HG03175 (cell line): ENCODE measurements around the gene ARHGAP24.
A peak's percentile ranks its signal among the peaks of the same experiment; 100 is the strongest.
"Not testable (repeated sequence)": the region's sequence is repeated elsewhere in the genome, so short reads cannot be mapped to it uniquely, and the experiment has no call there.

Experiments used
- ATAC-seq: cut with Tn5 transposase; IDR thresholded peaks from one replicate; pipeline ENCODE4 v1.9.1; 2021; ENCODE audit warnings: mild to moderate bottlenecking, moderate library complexity; ENCODE audit not compliant: unreplicated experiment

The ARHGAP24 gene

DNA sequence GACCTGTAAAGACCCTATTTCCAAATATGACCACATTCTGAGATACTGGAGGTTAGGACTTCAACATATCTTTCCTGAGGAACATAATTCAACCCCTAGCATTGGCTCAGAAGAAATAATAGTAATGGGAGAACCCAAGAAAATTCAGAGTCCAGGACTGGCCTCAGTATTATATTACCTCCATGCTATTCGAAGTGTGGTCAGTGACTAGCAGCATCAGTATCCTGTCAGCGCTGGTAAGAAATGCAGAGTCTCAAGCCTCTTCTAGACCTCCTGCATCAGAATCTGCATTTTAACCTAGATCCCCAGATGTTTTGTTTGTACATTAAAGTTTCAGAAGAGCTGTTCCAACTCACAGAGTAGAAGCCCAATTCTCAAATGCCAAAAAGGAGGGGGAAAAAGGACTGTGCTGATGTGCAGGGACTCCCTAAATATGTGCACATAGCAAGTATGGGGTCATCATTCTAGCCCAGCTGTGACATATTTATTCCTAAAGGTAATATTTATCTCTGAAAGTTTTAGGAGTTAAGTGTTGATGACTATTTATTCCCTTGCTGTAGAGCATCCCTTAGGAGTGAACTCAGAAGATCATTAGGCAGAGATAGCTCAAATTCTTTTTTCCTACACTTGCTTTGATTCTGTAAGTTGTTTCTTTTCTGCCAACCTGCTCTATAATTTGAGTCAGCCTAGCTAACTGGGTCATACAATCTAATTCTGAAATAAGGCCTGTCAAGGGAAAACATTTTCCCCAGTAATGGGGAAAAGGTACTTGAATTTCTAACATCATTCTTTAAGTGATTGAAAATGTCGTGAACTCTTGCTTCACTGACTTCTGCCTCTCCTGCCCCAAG, 361.9 kb downstream of the ARHGAP24 start:
- ATAC-seq, result no peak

DNA sequence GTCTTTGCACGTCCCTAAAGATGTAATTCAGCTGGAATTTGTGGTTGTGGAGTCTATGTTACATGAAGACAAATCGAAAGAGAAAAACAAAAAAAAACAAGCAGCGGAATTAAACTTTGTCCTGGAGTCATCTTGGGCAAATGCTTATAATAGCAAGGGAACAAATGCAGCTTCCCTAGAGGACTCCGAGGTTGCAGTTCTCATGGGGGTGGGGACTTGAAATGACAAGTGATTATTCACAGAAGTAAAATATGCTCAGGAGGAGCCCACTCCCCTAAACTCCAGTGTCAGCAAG, 362.4 kb downstream of the ARHGAP24 start:
- ATAC-seq, result no peak

DNA sequence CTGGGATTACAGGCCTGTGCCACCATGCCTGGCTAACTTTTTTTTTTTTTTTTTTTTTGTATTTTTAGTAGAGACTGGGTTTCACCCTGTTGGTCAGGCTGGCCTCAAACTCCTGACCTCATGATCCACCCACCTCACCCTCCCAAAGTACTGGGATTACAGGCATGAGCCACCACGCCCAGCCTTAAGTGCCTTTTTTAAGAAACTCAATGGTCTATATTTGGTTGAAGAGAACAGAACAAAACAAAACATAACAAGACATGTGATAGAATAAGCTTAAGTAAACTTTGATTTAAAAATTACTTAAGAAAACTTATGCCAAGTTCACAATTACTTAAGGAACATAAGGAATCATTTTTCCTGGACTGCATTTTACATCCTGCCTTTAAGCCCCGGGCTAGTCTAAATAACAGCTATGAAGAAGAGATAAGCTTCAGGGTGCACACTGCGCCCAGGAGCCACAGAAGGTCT, 365.1 kb downstream of the ARHGAP24 start:
- not testable (repeated sequence) for ATAC-seq

- ATAC-seq, result no peak
These were observed 367.6 kb downstream of the ARHGAP24 start for GRCh38 chr4:85842540-85842939.

GRCh38 chr4:85853740-85854139, 378.8 kb downstream of the ARHGAP24 start:
- ATAC-seq, result not testable (repeated sequence)

DNA sequence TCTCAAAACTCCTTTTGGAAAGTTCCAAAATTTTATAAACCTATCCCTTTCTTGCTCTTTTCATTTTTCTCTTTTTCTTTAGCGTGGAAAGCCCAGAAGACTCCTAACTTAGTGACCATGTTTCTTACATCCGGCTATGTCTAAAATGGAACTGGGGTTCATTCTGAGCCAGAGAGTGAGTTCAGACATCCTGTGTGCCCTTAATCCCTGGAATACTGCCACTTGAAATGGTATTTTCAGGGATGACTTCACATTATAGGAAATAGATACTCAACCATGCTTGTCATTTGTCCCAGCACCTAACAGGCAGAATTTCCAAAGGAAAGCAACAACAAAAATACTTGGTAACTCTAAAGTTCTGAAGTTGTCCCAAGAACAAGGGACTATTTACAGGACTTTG, 379.6 kb downstream of the ARHGAP24 start:
- no peak for ATAC-seq

GRCh38 chr4:85860066-85860740, 385.3 kb downstream of the ARHGAP24 start:
- ATAC-seq, result no peak

- no peak for ATAC-seq
These were observed 386.3 kb downstream of the ARHGAP24 start for GRCh38 chr4:85861064-85861765.

GRCh38 chr4:85862896-85863295, 387.9 kb downstream of the ARHGAP24 start:
- ATAC-seq, result no peak

DNA sequence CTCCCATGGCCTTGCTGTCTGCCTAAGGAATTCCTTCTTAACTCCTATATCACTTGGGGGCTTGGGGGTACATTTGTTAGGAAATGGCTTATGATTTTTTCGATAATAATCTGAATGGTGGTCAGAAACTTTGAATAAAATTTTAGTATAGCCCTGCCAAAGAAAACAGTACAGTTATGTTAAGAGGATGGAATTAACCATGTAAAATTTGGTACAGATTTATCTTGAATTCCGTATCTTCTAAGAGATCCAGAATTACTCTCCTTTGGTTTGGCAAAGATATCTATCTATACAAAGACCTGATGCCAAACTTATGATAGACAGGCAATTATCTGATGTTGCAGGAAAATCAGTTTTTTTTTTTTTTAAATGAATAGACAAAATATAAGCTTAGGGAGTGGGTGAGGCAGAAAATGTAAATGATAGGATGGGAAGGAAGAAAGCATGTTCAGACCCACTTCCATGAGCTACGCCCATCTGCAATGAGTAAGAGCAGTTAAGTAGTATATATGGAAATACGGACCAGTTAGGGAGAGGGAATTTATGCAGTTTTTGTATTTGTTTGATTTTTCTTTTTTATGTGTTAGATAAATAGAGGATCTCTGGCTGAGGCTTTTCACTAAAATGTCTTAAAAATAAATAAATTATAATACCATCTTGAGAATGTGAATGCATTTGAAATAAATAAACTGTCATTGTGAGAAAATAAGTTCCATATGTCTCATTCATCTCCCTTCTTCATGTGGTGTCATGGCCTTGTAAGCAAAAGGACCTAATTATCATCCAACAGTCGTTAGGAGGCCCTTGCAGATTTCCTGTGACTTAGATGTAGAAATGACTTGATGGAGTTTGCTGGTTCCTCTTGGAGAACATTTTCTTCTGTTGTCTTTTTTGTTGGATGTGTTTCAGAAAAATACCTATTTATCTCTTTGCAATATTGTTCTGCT, 389.6 kb downstream of the ARHGAP24 start:
- ATAC-seq, result no peak

GRCh38 chr4:85865256-85865655, 390.3 kb downstream of the ARHGAP24 start:
- ATAC-seq, result no peak

DNA sequence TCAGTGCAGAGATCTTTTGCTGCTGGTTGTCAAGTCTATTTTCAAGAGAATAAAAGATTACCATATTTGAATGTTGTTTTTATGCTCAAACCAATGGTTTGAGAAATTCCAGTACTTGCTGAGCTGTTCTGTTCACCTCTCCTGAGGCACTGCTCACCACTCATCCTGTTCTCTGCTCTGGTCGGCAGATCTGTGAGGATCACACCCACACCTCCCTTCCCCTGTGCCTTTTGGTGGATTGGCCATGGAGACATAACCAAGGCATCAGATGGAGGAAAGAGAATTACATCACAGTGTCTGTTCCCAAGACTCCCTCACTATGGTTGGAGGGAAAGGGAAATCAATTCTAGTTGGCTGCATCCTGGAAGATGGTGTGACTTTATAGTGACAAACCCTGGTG, 391.6 kb downstream of the ARHGAP24 start:
- ATAC-seq, result peak; percentile 56

GRCh38 chr4:85867271-85867670, 392.3 kb downstream of the ARHGAP24 start:
- ATAC-seq, result no peak

DNA sequence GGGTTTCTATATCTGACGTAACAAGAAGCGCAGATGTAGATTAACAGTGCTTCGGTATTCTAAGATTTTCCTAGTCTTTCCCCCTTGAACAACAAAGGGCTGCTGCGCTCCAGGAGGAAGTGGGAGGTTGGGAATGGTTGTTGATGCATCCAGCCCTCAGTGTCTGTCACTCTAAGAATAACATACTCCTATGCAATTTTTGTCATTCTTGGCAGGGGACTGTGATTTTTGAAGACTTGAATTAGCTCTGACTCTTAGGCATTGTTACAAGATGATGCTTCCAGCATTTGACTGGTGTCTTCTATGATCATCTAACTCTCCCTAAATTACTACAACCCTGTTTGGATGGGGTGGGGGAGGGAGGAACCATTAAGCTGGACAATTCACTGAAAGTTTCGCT, 394.2 kb downstream of the ARHGAP24 start:
- ATAC-seq, result no peak

- no peak for ATAC-seq
These were observed 395.5 kb downstream of the ARHGAP24 start for GRCh38 chr4:85870298-85871083.

DNA sequence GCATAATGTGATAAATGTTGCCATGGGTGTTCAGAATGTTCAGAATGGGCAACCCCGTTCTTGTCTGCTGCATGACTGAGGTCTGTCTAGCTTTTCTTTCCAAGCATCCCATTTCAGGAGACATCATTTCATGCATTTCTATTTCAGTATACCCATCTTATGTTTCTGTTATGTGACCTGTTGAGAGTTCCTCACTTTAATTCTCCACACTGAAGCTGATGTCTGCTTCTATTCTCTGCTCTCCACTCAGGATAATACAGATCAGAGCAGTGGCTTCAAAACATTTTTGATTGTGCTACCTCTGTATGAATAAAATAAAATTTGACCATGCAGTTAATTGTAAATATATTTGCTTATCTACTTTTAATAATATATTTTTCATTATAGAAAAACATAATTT, 398.6 kb downstream of the ARHGAP24 start:
- ATAC-seq, result no peak

DNA sequence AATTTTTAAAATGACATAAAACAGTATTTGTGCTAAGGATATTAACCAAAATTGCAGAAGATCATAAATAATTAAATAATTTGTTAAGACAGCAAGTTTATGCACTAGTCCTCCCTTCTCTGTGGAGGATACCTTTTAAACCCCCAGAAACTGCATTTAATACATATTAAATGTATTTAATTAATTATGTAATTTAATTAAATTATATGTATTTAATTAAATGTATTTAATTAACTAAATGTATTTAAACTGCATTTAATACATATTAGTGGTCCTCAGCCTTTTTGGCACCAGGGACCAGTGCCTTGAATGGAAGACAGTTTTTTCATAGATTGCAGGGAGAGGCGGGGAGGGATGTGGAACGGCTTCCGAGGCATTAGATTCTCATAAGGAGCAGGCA, 404.6 kb downstream of the ARHGAP24 start:
- ATAC-seq, result no peak

DNA sequence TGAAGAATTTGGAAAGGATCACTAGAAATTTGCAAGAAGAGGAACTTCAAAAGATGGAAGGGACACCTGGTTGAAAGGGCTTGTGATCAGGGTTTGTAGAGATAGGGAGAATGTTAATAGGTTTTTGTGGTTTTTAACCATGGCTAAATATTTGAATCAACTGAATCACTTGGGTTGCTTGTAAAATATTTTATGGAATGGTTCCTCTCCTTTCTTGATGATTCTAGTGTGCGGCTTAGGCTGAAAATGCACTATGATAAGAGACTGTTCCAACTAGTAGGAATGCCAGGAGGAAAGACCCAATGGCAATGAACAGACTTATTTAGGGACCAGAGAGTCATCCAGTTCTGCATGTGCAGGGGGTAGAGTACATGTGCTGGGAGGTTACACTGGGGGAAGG, 408.2 kb downstream of the ARHGAP24 start:
- ATAC-seq, result no peak

DNA sequence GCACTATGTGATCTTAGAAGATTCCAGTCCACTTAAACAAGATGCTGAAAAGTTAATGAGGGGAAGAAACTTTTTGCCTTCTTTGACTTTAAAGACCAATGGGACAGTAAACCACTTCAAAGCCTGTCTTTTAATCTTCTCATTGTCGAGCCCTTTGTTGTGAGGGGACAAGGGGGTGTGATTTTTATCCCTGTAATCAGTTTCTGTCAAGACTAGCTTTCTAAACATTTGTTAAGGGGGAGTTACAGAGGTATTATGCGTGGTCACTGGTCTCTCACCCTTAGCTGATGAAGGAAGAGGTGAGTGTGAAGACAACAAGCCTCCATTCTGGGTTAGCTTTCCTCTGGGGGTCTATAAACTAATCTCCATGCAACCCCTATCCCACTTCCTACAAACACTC, 409.3 kb downstream of the ARHGAP24 start:
- no peak for ATAC-seq

DNA sequence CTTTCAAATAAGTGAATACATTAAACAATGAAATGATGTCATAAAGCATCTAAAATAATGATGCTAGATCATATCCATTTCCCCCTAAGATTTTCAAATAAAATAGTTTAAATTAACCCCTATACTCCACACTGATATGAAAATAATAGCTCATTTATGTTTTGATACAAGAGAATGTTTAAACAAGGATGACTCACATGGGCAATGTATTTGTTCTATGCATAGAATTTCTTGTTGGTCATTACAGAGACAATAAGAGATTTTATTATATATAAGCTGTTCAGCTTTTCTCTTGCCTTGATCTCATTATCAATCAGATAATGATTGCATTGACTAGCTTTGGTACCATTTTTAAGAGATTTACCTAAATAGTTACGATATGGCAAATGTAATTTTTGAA, 411.7 kb downstream of the ARHGAP24 start:
- no peak for ATAC-seq
